ENCODE data around the gene RBMS3. TPM values are rescaled to one million over a fixed set of nuclear protein-coding genes. Genes with fewer than 3 reads are reported as not detected.
"Not testable (repeated sequence)": the region's sequence is repeated elsewhere in the genome, so short reads cannot be mapped to it uniquely, and the experiment has no call there.

The RBMS3 gene
- total RNA-seq (2014; rRNA removed; shearing (Covaris generic); ENCODE audit: low replicate concordance), result 8.9 and 15.0 TPM in 2 replicates

- peak; percentile 95 for DNase-seq (ENCODE audit: low read depth)
- in situ Hi-C loops (cut with HindIII; ENCODE audit: low pct_unique_long_range_greater_than_20kb, low sequenced_read_pairs), result no loop called here
These were observed at the start of gene RBMS3 for GRCh38 chr3:29280404-29281093. TSS of gene RBMS3 (plus strand) at chr3:29281071.

- peak; percentile 4 for DNase-seq (ENCODE audit: low read depth)
- in situ Hi-C loops (cut with HindIII; ENCODE audit: low pct_unique_long_range_greater_than_20kb, low sequenced_read_pairs), result not testable (repeated sequence)
These were observed 47.7 kb upstream of the RBMS3 start for GRCh38 chr3:29233126-29233525.

GRCh38 chr3:29236146-29236840 lies 44.6 kb upstream of the RBMS3 start:
- DNase-seq (ENCODE audit: low read depth), result no peak
- in situ Hi-C loops (cut with HindIII; ENCODE audit: low pct_unique_long_range_greater_than_20kb, low sequenced_read_pairs), result no loop called here

GRCh38 chr3:29239376-29239775 lies 41.5 kb upstream of the RBMS3 start:
- no peak for DNase-seq (ENCODE audit: low read depth)

GRCh38 chr3:29240248-29240647 lies 40.6 kb upstream of the RBMS3 start:
- DNase-seq (ENCODE audit: low read depth), result no peak
- in situ Hi-C loops (cut with HindIII; ENCODE audit: low pct_unique_long_range_greater_than_20kb, low sequenced_read_pairs), result no loop called here

More at GRCh38 chr3:29239376-29239775, 41.5 kb upstream of the RBMS3 start:
- in situ Hi-C loops (cut with HindIII; ENCODE audit: low pct_unique_long_range_greater_than_20kb, low sequenced_read_pairs), result no loop called here

- no peak for DNase-seq (ENCODE audit: low read depth)
- in situ Hi-C loops (cut with HindIII; ENCODE audit: low pct_unique_long_range_greater_than_20kb, low sequenced_read_pairs), result no loop called here
These were observed 40.0 kb upstream of the RBMS3 start for GRCh38 chr3:29240887-29241286.

- in situ Hi-C loops (cut with HindIII; ENCODE audit: low pct_unique_long_range_greater_than_20kb, low sequenced_read_pairs), result no loop called here
- DNase-seq (ENCODE audit: low read depth), result no peak
These were observed 39.0 kb upstream of the RBMS3 start for GRCh38 chr3:29241855-29242254.

- in situ Hi-C loops (cut with HindIII; ENCODE audit: low pct_unique_long_range_greater_than_20kb, low sequenced_read_pairs), result no loop called here
These were observed 38.6 kb upstream of the RBMS3 start for GRCh38 chr3:29242296-29242695.

GRCh38 chr3:29245441-29245840 lies 35.4 kb upstream of the RBMS3 start:
- in situ Hi-C loops (cut with HindIII; ENCODE audit: low pct_unique_long_range_greater_than_20kb, low sequenced_read_pairs), result no loop called here
- no peak for DNase-seq (ENCODE audit: low read depth)

More at GRCh38 chr3:29242296-29242695, 38.6 kb upstream of the RBMS3 start:
- no peak for DNase-seq (ENCODE audit: low read depth)

- DNase-seq (ENCODE audit: low read depth), result no peak
- in situ Hi-C loops (cut with HindIII; ENCODE audit: low pct_unique_long_range_greater_than_20kb, low sequenced_read_pairs), result no loop called here
These were observed 33.7 kb upstream of the RBMS3 start for GRCh38 chr3:29247088-29247745.

- DNase-seq (ENCODE audit: low read depth), result no peak
- in situ Hi-C loops (cut with HindIII; ENCODE audit: low pct_unique_long_range_greater_than_20kb, low sequenced_read_pairs), result no loop called here
These were observed 31.0 kb upstream of the RBMS3 start for GRCh38 chr3:29249829-29250345.

- DNase-seq (ENCODE audit: low read depth), result peak; percentile 11
- in situ Hi-C loops (cut with HindIII; ENCODE audit: low pct_unique_long_range_greater_than_20kb, low sequenced_read_pairs), result no loop called here
These were observed 24.8 kb upstream of the RBMS3 start for GRCh38 chr3:29255854-29256696.

- in situ Hi-C loops (cut with HindIII; ENCODE audit: low pct_unique_long_range_greater_than_20kb, low sequenced_read_pairs), result no loop called here
These were observed 22.7 kb upstream of the RBMS3 start for GRCh38 chr3:29258161-29258560.

GRCh38 chr3:29261119-29261518 lies 19.8 kb upstream of the RBMS3 start:
- DNase-seq (ENCODE audit: low read depth), result no peak
- in situ Hi-C loops (cut with HindIII; ENCODE audit: low pct_unique_long_range_greater_than_20kb, low sequenced_read_pairs), result no loop called here

More at GRCh38 chr3:29258161-29258560, 22.7 kb upstream of the RBMS3 start:
- no peak for DNase-seq (ENCODE audit: low read depth)

GRCh38 chr3:29263476-29263875 lies 17.4 kb upstream of the RBMS3 start:
- DNase-seq (ENCODE audit: low read depth), result no peak
- in situ Hi-C loops (cut with HindIII; ENCODE audit: low pct_unique_long_range_greater_than_20kb, low sequenced_read_pairs), result no loop called here

- in situ Hi-C loops (cut with HindIII; ENCODE audit: low pct_unique_long_range_greater_than_20kb, low sequenced_read_pairs), result no loop called here
These were observed 15.3 kb upstream of the RBMS3 start for GRCh38 chr3:29265509-29266072.

GRCh38 chr3:29267226-29267625 lies 13.6 kb upstream of the RBMS3 start:
- in situ Hi-C loops (cut with HindIII; ENCODE audit: low pct_unique_long_range_greater_than_20kb, low sequenced_read_pairs), result no loop called here
- DNase-seq (ENCODE audit: low read depth), result no peak

More at GRCh38 chr3:29265509-29266072, 15.3 kb upstream of the RBMS3 start:
- DNase-seq (ENCODE audit: low read depth), result no peak

GRCh38 chr3:29268651-29269050 lies 12.2 kb upstream of the RBMS3 start:
- in situ Hi-C loops (cut with HindIII; ENCODE audit: low pct_unique_long_range_greater_than_20kb, low sequenced_read_pairs), result no loop called here
- DNase-seq (ENCODE audit: low read depth), result no peak

Data from Caki2 (cell line).